GM21619 (cell line): Measurements from ENCODE around the gene TBX2.
"Not testable (repeated sequence)": the region's sequence is repeated elsewhere in the genome, so short reads cannot be mapped to it uniquely, and the experiment has no call there.

Experiments used
- ATAC-seq: cut with Tn5 transposase; IDR thresholded peaks from one replicate; pipeline ENCODE4 v1.9.1; 2021; ENCODE audit not compliant: unreplicated experiment

TBX2 gene

DNA sequence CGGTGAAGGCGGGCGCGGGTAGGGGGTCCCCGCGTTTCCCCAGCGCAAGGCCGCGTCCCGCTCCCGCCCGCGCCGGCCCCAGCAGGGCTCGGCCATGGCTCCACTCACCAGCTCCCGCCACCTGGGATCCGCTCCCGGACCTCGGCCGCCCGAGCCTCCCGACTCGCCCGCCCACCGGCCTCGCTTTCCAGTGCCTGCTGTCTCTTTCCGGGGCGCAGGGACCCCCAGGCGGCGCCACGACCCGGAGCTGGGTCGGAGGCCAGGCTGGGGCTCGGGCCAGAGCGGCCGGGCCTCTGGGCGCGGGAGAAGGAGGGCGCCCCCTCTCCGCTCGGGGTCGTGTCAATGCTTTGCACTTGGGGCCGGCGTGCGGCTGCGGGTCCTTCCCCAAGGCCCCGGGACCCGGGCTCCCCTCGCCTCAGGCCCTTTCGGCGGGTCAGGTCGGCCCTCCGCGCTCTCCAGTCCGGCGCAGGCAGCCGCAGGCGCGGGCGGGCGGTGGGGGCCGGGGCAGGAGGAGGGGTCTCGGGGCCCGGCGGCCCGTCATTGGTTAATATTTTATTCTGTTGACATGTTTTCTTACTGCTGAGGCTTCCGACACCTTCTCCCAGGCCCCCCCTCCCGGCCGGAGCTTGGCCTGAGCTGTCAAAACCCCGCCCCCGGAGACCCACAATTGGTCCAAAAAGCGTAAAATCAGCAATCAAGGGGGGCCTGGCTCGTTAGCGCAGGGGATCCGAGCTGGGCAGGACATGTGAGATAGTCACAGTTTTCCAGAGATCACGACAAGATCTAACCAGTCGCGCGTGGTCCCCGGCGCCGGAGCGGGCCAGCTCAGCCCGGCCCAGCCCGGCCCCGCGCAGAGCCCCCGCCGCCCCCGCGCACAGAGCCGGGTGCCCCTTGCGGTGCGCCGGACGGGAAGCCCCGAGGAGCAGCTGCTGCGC lies at the start of gene TBX2:
TBX2 (plus strand) TSS at position 713 of the 935 bp plus-strand sequence. CDS start 334 bp downstream, outside the sequence.
- no peak for ATAC-seq

- no peak for ATAC-seq
Measured at GRCh38 chr17:61351745-61352407, 47.8 kb upstream of the TBX2 start.

DNA sequence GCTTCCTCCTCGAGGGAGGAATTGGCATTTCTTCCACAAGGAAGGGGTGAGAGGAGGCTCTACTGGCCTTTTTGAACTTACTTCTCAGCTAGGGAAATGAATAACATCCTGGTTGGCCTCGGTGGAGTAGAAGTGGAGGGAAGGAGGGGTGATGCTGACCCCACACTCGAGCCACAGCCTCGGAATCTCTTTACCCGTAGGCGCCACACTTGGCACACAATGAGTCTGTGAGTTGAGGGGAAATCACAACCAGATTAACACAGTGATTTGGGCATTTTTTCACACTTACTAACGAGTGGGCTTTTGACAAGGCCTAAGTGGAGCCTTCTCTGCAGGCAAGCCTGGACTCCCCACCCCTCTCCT lies 47.3 kb upstream of the TBX2 start:
- no peak for ATAC-seq

DNA sequence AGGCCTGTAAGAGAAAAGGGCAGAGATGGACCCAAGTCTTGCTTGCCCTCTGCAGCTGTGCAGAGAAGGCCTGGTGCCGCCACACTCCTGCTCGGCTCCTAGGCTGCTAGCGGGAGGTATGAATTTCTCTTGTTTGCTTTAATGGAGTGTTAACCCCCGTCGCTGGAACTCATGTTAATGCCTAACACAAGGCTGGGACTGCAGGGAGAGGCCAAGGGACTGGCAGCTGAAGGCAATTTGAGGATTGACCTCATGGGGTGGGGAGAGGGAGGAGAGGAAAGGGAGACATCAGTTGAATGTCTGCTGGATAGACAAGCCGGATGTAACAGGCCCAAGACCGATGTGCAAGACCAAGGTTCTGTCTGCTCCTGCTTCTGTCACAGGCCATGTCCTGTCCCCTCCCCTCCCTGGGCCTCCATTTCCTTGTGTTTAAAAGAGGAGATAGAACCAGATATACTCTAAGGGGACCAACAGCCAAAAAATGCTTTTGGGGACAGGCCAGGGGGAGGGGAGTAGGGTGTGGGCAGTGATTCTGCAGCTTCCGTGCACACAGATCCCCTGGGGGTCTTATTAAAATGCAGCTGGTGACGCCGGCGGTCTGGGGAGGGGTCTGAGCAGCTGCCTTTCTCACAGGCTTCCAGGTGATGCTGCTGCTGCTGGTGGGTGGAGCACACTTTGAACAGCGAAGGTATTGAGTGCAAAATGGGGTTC lies 46.7 kb upstream of the TBX2 start:
- no peak for ATAC-seq

DNA sequence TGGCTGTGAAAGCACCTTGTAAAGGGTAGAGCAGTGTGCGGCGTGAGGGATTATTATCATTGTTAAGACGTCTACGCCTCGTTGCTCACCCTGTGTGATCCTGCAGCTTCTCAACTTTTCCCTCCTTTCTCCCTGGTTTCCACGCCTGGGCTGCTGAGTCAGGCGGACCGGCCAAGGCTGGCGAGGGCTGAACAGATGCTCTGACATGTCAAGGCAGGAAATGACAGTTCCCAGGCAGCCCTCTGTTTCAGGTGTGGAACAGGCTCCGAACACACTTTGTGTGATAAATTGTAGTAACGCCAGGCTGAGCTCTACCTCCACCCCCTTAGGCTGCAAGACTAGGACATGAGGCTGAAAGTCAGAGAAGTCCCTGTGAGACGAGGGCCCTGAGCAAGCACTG lies 46.0 kb upstream of the TBX2 start:
- no peak for ATAC-seq

DNA sequence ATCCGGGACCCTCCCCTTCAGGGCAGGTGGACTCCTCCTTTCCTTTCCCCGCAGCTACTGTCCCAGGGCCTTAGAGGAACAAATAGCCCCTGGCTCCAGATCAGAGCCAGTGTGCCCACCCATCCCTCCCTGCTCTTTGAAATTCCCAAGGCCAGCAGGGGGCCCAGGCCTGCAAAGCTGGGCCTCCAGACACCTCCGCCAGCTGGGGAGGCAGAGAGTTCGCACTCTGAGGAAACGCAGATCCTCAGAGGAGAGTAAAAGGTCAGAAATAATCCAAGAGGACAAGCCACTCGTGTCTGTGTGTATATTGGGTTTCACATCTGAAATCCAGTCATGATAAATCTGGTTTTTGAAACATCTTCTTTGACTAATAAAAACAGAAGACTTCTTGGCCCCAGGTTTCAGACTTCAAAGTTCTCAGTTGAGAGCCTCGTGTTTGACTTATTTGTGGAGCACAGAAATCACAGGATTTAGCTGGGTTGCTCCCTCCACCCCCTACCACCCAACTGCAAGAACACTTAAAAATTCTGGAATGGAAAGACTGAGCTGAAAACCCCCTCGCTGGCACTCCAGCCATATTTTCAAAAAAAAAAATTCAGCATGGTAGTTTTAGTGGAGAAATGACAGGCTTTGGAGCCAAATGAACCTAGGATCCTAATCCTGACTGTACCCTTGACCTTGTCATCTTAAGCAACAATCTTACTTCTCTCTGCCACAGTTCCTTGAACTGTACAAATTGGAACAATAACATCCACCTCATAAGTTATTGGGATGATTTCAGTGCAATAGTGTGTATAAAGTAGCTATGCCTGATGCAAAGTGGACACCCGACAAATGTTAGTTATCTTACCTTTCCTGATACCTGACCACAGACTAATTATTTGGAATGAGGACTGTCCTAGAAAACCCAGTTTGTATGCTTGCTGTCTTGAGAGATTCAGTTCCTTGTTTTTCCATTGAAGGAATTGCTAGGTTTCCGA lies 44.5 kb upstream of the TBX2 start:
- no peak for ATAC-seq

DNA sequence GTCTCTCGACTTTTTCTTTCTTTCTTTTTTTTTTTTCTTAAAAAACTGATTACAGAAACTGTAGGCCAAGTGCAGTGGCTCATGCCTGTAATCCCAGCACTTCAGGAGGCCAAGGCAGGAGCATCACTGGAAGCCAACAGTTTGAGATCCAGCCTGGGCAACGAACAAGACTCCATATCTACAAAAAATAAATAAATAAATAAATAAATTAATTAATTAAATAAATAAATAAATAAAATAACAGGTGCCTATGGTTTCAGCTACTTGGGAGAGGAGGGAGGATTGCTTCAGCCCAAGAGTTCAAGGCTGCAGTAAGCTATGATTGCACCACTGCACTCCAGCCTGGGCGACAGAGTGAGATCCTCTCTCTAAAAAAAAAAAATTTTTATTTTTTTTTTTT lies 42.6 kb upstream of the TBX2 start:
- not testable (repeated sequence) for ATAC-seq

GRCh38 chr17:61359513-61359912 lies 40.1 kb upstream of the TBX2 start:
- ATAC-seq, result not testable (repeated sequence)

- no peak for ATAC-seq
Measured at GRCh38 chr17:61360318-61360943, 39.2 kb upstream of the TBX2 start.

GRCh38 chr17:61361084-61361483 lies 38.6 kb upstream of the TBX2 start:
- ATAC-seq, result no peak

DNA sequence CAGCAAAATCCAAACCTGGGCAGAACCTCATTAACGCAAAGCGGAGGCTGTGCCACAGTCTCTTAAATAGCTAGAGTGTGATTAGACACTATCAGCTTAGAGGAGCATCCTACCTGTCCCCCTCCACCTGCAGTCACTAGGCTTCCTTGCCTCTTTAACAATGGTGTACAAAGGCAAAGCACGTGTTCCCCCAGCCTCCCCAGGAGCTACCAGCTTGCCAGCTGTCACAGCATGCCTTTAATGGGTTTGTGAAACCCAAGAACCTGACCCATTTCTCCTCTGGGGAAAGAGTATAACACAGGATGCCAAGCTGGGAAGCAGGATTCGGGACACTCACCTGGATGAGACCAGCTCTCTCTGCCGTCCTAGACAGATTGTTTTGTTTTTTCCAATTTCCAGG lies 37.2 kb upstream of the TBX2 start:
- ATAC-seq, result no peak

DNA sequence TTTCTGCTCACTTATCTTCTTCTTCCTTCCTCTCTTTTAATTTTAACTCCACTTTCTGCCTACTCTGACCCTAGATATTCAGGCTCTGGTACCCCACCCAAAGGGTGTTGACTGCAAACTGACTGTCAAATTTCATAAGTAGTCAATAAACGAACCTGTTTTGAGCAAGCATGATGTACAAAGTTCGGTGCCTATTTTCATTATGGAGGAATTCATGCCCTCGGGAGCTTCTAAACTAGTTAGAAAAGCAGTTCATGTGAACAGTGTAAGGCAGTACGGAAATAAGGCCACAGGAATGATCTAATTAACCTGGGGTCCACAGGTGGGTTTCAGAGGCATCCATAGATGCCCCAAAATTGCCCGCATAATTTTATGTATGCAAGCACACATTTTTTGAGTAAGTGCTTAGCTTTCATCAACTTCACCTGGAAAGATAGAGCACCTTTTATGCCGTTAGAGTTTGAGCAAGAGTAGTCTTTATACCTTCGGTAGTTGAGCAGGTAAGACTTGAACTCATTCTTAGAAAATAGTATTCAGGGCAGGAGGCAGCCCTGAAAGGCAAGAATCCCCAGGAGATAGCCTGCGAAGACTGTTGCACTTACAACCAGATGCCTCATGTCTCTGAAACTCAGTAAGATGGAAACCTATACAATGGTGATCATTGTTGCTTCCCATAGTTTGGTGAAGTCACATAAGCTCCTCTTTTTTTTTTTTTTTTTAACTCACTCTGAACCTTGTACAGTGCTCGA lies 36.6 kb upstream of the TBX2 start:
- no peak for ATAC-seq

- ATAC-seq, result no peak
Measured at GRCh38 chr17:61363601-61364462, 35.8 kb upstream of the TBX2 start.

DNA sequence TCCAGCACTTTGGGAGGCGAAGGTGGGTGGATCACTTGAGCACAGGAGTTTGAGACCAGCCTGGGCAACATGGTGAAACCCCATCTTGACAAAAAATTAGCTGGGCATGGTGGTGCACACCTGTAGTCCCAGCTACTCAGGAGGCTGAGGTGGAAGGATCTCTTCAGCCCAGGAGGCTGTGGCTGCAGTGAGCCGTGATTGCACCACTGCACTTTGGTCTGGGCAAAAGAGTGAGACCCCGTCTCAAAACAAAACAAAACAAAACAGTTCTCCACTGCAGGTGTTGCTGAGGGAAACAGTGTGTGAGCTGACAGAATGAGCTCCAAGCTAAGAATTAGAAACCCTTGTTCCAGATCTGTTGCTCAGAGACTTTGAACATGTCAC lies 35.2 kb upstream of the TBX2 start:
- no peak for ATAC-seq

- ATAC-seq, result no peak
Measured at GRCh38 chr17:61366076-61366714, 33.4 kb upstream of the TBX2 start.

DNA sequence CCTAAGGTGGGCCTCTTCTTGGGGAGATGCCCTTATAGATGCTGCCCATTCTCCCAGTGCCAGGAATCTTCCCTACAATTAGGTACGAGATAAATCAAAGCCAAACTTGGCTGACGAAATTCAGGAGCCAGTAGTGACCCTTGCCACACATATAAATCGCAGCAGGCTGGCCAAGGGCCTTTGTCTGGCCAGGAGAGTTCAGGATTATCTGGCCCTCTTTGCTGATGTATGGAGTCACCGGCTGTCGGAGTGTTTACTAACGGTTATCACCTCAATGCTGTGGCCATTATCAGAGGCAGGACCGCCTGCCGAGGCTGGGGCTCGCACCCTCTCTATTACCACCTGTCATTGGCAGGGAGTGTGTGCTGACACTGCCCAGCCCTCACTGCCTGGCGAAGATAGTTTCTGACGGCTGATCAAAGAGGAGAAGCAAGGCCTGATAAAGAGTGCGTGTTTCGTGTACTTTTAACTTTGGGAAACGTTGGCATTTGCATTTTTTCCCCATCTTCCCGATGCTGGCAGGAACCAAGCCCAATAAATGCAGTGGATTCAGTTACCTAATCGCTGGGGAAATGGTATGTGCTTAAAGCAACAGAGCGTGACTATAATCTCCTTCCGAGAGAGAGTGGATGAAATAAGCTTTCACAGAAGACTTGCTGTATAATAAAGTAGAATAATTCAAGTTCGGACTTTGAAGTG lies 32.8 kb upstream of the TBX2 start:
- ATAC-seq, result no peak

DNA sequence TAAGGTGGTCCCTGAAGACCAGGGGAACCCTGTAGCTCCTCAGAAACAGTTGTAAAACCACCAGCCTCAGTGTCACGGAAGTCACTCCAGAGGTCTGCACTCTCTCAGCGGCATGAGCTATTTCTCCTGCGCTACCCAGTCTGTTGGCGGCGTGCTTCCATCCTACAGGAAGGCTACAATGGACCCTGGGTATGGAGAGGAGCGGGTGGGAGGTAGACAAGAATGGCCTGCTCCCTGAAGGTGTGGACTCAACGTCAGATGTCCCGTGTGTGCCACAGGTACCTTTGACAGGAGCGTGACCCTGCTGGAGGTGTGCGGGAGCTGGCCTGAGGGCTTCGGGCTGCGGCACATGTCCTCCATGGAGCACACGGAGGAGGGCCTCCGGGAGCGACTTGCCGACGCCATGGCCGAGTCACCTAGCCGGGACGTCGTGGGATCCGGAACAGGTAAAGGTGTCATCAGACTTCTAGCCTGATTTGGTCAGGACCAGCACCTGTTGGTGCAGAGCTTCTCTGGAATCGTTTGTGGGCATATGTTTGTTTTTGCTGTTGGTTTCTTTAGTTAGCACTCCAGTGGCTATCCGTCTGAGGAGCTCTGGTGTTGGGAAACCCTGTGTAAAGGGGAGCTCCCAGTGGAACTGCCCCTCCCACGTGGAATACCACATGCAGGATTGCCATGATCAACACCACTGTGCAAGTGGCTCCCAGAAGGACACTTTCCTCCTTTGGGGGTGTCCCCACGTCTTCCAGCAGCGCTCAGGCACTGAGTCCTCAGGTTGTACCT lies 31.4 kb upstream of the TBX2 start:
- ATAC-seq, result no peak
